GM06990 (cell line): ENCODE results near the gene ATAD3A.
"Not testable (repeated sequence)": the region's sequence is repeated elsewhere in the genome, so short reads cannot be mapped to it uniquely, and the experiment has no call there.

Source experiments
- DNase-seq: peaks from one replicate; pipeline ENCODE4 v3.0.0-alpha.2; 2011; ENCODE audit not compliant: insufficient read length; ENCODE audit errors: extremely low read depth
- H3K27me3 ChIP-seq: replicated peaks from 2 replicates; pipeline ENCODE4 v1.6.0; 2011; ENCODE audit warnings: low read length; ENCODE audit not compliant: control insufficient read depth, insufficient read depth
- H3K36me3 ChIP-seq: 2 replicates; pipeline ENCODE4 v1.5.1; 2011; ENCODE audit warnings: low read length; ENCODE audit not compliant: control insufficient read depth, insufficient read depth
- H3K4me3 ChIP-seq: replicated peaks from 2 replicates; pipeline ENCODE4 v1.5.1; 2011; ENCODE audit warnings: low read depth, mild to moderate bottlenecking, control low read depth, low read length
- TF ChIP-seq, protein P1 (sequence below): IDR thresholded peaks from 2 replicates; pipeline ENCODE4 v1.5.1; 2011; ENCODE audit warnings: low read length, control low read depth, mild to moderate bottlenecking, inconsistent platforms; ENCODE audit not compliant: insufficient read depth, poor library complexity, severe bottlenecking

Gene ATAD3A

DNA sequence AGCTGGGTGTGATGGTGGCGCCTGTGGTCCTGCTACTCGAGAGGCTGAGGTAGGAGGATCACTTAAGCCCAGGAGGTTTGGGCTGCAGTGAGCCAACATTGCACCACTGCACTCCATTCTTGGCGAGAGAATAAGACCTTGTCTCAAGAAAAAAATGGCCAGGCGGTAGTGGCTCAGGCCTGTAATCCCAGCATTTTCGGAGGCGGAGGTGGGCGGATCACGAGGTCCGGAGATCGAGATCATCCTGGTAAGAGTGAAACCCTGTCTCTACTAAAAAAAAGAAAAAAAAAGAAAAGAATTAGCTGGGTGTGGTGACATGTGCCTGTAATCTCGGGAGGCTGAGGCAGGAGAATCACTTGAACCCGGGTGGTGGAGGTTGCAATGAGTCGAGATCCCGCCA is 29.1 kb upstream of the ATAD3A start:
- Histone ChIP-seq H3K36me3 (peaks cover 34% of the 10 kb centered on the region), H3K27me3 (no peaks in the 10 kb centered on the region)
- TF ChIP-seq, protein P1, sequence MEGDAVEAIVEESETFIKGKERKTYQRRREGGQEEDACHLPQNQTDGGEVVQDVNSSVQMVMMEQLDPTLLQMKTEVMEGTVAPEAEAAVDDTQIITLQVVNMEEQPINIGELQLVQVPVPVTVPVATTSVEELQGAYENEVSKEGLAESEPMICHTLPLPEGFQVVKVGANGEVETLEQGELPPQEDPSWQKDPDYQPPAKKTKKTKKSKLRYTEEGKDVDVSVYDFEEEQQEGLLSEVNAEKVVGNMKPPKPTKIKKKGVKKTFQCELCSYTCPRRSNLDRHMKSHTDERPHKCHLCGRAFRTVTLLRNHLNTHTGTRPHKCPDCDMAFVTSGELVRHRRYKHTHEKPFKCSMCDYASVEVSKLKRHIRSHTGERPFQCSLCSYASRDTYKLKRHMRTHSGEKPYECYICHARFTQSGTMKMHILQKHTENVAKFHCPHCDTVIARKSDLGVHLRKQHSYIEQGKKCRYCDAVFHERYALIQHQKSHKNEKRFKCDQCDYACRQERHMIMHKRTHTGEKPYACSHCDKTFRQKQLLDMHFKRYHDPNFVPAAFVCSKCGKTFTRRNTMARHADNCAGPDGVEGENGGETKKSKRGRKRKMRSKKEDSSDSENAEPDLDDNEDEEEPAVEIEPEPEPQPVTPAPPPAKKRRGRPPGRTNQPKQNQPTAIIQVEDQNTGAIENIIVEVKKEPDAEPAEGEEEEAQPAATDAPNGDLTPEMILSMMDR, result no peak

DNA sequence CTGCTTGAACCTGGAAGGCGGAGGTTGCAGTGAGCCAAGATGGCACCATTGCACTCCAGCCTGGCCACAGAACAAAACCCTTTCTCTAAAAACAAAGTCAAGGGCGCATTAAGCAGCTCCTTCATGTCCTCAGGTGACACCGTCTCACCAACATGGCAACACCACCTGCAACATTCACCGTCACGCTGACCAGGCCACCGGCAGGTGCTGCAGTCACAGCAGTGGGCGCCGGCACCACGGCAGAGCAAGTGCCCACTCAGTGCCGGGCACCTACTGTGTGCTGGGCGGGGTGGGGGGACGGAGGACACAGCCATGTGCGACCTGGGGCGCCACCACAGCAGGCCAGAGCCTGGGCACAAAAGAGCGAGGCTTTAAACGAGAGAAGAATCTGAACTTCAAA is 28.2 kb upstream of the ATAD3A start:
- no peak for DNase-seq
- Histone ChIP-seq H3K36me3 (peaks cover 33% of the 10 kb centered on the region), H3K4me3 (no peak overlapping the region), H3K27me3 (no peaks in the 10 kb centered on the region)
- TF ChIP-seq, protein P1, result no peak

More for the DNA sequence above, 29.1 kb upstream of the ATAD3A start:
- H3K4me3 ChIP-seq, result no peak overlapping the region
- DNase-seq, result no peak

DNA sequence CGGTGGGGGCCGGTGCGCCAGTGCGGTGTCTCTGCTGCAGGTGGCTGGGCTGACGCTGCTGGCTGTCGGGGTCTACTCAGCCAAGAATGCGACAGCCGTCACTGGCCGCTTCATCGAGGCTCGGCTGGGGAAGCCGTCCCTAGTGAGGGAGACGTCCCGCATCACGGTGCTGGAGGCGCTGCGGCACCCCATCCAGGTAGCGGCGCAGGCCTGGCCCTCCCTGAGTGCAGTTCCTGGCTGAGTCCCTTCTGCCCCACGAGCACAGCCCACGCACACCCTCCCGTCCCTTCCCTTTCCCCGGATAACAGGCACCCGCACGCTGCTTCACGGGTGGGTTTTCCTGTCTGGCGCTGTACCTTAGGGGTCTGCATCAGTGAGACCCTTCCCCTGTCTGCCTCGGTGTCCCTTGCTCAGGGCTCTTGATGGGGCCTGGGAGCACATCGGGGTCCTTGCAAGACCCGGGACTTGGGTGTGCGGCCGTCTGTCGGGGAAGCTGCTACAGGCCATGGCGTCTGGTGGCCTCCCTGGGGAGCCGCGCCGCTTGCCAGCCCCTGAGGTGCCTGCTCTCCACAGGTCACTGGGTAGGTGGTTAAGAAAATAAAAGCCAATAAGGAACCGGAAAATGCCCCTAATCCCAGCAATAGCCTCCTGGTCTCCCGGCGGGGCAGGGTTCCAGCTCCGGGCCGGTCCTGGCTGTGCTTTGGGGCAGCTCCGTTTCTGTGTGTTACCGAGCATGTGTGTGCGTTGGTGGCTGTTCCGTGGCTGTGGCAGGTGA is 26.8 kb upstream of the ATAD3A start:
- not testable (repeated sequence) for H3K4me3 ChIP-seq, DNase-seq, H3K27me3 ChIP-seq
- peaks cover 34% of the 10 kb centered on the region for H3K36me3 ChIP-seq

DNA sequence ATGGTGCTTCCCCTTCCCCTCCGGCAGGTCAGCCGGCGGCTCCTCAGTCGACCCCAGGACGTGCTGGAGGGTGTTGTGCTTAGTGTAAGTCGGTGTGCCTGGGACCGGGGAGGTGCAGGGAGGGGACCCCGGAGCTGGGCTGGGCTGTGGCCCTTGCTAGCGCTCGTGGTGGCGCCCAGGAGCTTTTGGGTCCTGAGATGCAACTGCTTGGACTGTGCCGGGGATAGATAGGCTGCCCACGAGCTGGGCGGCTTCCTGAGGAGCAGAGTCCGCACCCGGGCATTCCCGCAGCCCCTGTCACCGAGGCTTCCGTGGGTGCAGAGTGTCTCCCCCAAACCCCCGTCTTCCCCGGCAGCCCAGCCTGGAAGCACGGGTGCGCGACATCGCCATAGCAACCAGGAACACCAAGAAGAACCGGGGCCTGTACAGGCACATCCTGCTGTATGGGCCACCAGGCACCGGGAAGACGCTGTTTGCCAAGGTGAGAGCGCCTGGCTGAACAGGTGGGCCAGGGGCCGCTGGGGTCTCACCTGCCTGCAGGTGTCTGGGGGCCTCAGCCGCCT is 26.1 kb upstream of the ATAD3A start:
- peaks cover 38% of the 10 kb centered on the region for H3K36me3 ChIP-seq
- DNase-seq, H3K27me3 ChIP-seq, H3K4me3 ChIP-seq: not testable (repeated sequence)

DNA sequence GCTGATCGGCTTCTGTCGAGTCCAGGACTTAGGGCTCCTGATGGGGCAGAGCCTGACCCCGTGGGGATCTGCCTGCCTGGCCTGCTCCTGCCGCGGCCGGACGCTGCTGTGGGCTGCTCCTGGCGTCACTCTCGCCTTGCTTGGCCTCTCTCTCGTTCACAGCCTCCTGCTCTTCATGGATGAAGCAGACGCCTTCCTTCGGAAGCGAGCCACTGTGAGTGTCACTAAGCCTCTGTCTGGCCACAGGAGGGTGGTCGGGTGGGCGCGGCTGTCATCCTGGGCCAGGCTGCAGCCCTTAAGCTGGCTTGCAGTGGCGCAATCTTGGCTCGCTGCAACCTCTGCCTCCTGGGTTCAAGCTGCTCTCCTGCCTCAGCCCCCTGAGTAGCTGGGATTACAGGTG is 24.3 kb upstream of the ATAD3A start:
- Histone ChIP-seq H3K27me3 (no peaks in the 10 kb centered on the region), H3K36me3 (peaks cover 43% of the 10 kb centered on the region), H3K4me3 (no peak overlapping the region)
- TF ChIP-seq, protein P1, result no peak
- DNase-seq, result no peak

DNA sequence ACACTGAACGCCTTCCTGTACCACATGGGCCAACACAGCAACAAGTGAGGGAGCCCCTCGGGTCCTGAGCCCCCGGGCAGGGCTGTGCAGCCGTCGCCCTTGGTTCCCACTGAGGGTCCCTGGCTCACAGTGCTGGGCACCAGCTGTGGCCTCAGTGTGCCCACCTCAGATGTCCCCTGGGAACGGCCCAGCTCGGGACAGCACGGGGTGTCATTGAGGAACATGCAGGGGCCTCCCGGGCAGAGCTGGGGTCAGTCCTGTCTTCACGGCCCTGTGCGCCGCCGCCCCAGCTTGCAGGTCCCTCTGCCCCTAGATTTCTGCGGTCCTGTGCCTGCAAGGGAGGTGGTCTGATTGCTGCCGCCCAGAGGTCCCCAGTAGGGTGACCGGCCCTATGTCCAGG is 22.7 kb upstream of the ATAD3A start:
- Histone ChIP-seq H3K27me3 (no peaks in the 10 kb centered on the region), H3K36me3 (peaks cover 35% of the 10 kb centered on the region), H3K4me3 (no peak overlapping the region)
- TF ChIP-seq, protein P1, result no peak
- DNase-seq, result no peak
